Measurements from ENCODE around the gene YDJC. TPM values are rescaled to one million over a fixed set of nuclear protein-coding genes. Genes with fewer than 3 reads are reported as not detected.

The YDJC gene
- total and polyA plus RNA-seq, 9 of the 15 experiments (the other 6 are each of a cell fraction or from before 2014, with no cell fraction given) = 13.5 to 871 (median 164) TPM

DNA sequence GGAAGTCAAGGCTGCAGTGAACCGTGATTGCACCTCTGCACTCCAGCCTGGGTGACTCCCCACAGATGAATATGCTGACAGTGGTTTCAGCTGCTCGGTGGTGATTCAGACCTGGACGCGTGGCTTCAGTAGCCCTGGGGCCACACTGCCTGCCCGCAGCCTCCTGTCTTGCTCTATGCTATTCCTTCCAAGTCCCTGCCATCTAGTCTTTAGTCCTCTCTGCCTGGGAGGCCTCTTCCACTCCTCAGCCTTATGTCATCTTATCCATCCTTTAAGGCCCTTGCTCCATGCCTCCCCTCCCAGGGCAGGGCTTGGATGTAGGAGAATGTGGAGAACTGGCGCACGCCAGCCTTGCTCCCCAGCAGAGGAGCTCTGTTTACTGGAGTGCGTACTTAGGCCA lies 23.0 kb downstream of the YDJC start (continued):
- TF ChIP-seq MAFK (IDR thresholded peaks at IDR 0.05; ENCODE audit: low read length) = peak; percentile 43; the same call in 1 of the 2 replicates
- no peak for TF ChIP-seq RBM22 (IDR thresholded peaks at IDR 0.05; ENCODE audit: low read depth, low read length, poor library complexity, severe bottlenecking)
- no peak for TF ChIP-seq CBX2 (IDR thresholded peaks at IDR 0.05; ENCODE audit: insufficient read depth, low read length, poor library complexity, severe bottlenecking)
- no peak for TF ChIP-seq ARNT (IDR thresholded peaks at IDR 0.05)
- TF ChIP-seq ZNF224 (CRISPR knock-in tag; IDR thresholded peaks at IDR 0.05) = no peak
- TF ChIP-seq SRSF3 (IDR thresholded peaks at IDR 0.05; ENCODE audit: insufficient read depth, low read length) = no peak
- TF ChIP-seq, protein P1, sequence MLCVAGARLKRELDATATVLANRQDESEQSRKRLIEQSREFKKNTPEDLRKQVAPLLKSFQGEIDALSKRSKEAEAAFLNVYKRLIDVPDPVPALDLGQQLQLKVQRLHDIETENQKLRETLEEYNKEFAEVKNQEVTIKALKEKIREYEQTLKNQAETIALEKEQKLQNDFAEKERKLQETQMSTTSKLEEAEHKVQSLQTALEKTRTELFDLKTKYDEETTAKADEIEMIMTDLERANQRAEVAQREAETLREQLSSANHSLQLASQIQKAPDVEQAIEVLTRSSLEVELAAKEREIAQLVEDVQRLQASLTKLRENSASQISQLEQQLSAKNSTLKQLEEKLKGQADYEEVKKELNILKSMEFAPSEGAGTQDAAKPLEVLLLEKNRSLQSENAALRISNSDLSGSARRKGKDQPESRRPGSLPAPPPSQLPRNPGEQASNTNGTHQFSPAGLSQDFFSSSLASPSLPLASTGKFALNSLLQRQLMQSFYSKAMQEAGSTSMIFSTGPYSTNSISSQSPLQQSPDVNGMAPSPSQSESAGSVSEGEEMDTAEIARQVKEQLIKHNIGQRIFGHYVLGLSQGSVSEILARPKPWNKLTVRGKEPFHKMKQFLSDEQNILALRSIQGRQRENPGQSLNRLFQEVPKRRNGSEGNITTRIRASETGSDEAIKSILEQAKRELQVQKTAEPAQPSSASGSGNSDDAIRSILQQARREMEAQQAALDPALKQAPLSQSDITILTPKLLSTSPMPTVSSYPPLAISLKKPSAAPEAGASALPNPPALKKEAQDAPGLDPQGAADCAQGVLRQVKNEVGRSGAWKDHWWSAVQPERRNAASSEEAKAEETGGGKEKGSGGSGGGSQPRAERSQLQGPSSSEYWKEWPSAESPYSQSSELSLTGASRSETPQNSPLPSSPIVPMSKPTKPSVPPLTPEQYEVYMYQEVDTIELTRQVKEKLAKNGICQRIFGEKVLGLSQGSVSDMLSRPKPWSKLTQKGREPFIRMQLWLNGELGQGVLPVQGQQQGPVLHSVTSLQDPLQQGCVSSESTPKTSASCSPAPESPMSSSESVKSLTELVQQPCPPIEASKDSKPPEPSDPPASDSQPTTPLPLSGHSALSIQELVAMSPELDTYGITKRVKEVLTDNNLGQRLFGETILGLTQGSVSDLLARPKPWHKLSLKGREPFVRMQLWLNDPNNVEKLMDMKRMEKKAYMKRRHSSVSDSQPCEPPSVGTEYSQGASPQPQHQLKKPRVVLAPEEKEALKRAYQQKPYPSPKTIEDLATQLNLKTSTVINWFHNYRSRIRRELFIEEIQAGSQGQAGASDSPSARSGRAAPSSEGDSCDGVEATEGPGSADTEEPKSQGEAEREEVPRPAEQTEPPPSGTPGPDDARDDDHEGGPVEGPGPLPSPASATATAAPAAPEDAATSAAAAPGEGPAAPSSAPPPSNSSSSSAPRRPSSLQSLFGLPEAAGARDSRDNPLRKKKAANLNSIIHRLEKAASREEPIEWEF (CRISPR knock-in tag; IDR thresholded peaks at IDR 0.05) = no peak
- no peak for TF ChIP-seq YBX1 (IDR thresholded peaks at IDR 0.05)
- no peak for TF ChIP-seq SOX6 (IDR thresholded peaks at IDR 0.05)
- TF ChIP-seq RNF219 (CRISPR knock-in tag; IDR thresholded peaks at IDR 0.05) = no peak
- no peak for TF ChIP-seq FOXJ3 (CRISPR knock-in tag; IDR thresholded peaks at IDR 0.05)
- no peak for TF ChIP-seq ZNF239 (CRISPR knock-in tag; IDR thresholded peaks at IDR 0.05)
- no peak for TF ChIP-seq HBP1 (CRISPR knock-in tag; IDR thresholded peaks at IDR 0.05)
- TF ChIP-seq NR4A1 (CRISPR knock-in tag; IDR thresholded peaks at IDR 0.05) = no peak
- 0 out of 2 replicates have a peak, but pooled peaks have one; percentile 27 for TF ChIP-seq NR4A1 (tag; IDR thresholded peaks at IDR 0.05)
- TF ChIP-seq E2F3 (CRISPR knock-in tag; IDR thresholded peaks at IDR 0.05) = 0 out of 2 replicates have a peak, but pooled peaks have one; percentile 16
- no peak; the same call in 1 of the 2 replicates for TF ChIP-seq CHD2 (IDR thresholded peaks at IDR 0.05; ENCODE audit: low read depth, low read length)
- TF ChIP-seq ZNF384 (IDR thresholded peaks at IDR 0.05; ENCODE audit: low read depth, low read length) = peak; percentile 4; the same call in 1 of the 2 replicates
- no peak for TF ChIP-seq FIP1L1 (IDR thresholded peaks at IDR 0.05; ENCODE audit: low read depth, low read length, poor library complexity, severe bottlenecking)
- no peak for TF ChIP-seq MECOM (CRISPR knock-in tag; IDR thresholded peaks at IDR 0.05)
- TF ChIP-seq SETDB1 (IDR thresholded peaks at IDR 0.05; ENCODE audit: low read length) = peak; percentile 45
- no peak for TF ChIP-seq GATAD2B (IDR thresholded peaks at IDR 0.05; ENCODE audit: borderline replicate concordance)
- TF ChIP-seq PCBP1 (IDR thresholded peaks at IDR 0.05; ENCODE audit: low read depth, low read length, poor library complexity, severe bottlenecking) = no peak

All from K562 (cell line).